Measurements from ENCODE around the gene SAMD13. TPM values are rescaled to one million over a fixed set of nuclear protein-coding genes. Genes with fewer than 3 reads are reported as not detected.

SAMD13 gene
- polyA plus RNA-seq, 1 of the 3 experiments (the other 2 are of a cell fraction), result 1.3 TPM

GRCh38 chr1:84289169-84289785 lies 12.2 kb upstream of the SAMD13 start:
- ChIA-PET POLR2A (no interaction called here), CTCF (interaction anchor here (1.1 kb wide), 1 partner anchor 14 kb away, joined by 3 read pairs; no protein-coding TSS in a partner anchor)
- Histone ChIP-seq H3K9ac (no peak overlapping the region), H3K79me2 (ENCODE audit: insufficient read depth) (no peaks in the 10 kb centered on the region), H3K36me3 (replicated peaks in 1 of 2; ENCODE audit: control insufficient read depth in 1 of 2, insufficient read depth in 2 of 2, low read length in 1 of 2) (no peaks in the 10 kb centered on the region), H3K4me3 (ENCODE audit: low read depth in 2 of 2, low read length in 1 of 2) (no peak overlapping the region), H3K9me2 (no peaks in the 10 kb centered on the region), H3K27me3 (ENCODE audit: insufficient read depth) (no peaks in the 10 kb centered on the region), H3K27ac (ENCODE audit: low read depth in 2 of 2, low read length in 1 of 2) (no peak overlapping the region), H3K4me1 (ENCODE audit: control insufficient read depth in 1 of 2, insufficient read depth in 2 of 2, low read depth in 1 of 2, low read length in 1 of 2) (no peaks in the 10 kb centered on the region), H3F3A (replicated peaks; ENCODE audit: insufficient read depth) (no peaks in the 10 kb centered on the region), H3K4me2 (no peak overlapping the region), H4K20me1 (ENCODE audit: insufficient read depth) (no peaks in the 10 kb centered on the region), H2AFZ (ENCODE audit: low read depth) (no peak overlapping the region), H3K9me3 (no peaks in the 10 kb centered on the region)
- no peak for TF ChIP-seq NRF1 (IDR thresholded peaks at IDR 0.05; ENCODE audit: low read depth, low read length)
- TF ChIP-seq CTCF (IDR thresholded peaks at IDR 0.05), result no peak
- no peak for TF ChIP-seq POLR2AphosphoS5 (IDR thresholded peaks at IDR 0.05; ENCODE audit: low read depth, low read length)
- TF ChIP-seq USF2 (IDR thresholded peaks at IDR 0.05; ENCODE audit: borderline replicate concordance, low read depth, low read length), result no peak
- TF ChIP-seq IRF3 (IDR thresholded peaks at IDR 0.05; ENCODE audit: low read depth, low read length), result no peak
- no peak for TF ChIP-seq EZH2phosphoT487 (IDR thresholded peaks at IDR 0.05; ENCODE audit: borderline replicate concordance, low read depth)
- no peak for TF ChIP-seq GABPA (IDR thresholded peaks at IDR 0.05; ENCODE audit: low read depth)
- no peak for TF ChIP-seq NFIC (IDR thresholded peaks at IDR 0.05; ENCODE audit: borderline replicate concordance)
- TF ChIP-seq RCOR1 (IDR thresholded peaks at IDR 0.05; ENCODE audit: low read length), result no peak
- no peak for TF ChIP-seq JUND (IDR thresholded peaks at IDR 0.05)
- TF ChIP-seq EP300 (IDR thresholded peaks at IDR 0.05; ENCODE audit: borderline replicate concordance in 1 of 2, low read depth in 1 of 2, low read length in 1 of 2), result no peak
- TF ChIP-seq ZBTB33 (IDR thresholded peaks at IDR 0.05; ENCODE audit: borderline replicate concordance, low read depth), result no peak
- TF ChIP-seq REST (IDR thresholded peaks at IDR 0.05; ENCODE audit: low read depth, low read length), result no peak
- no peak for TF ChIP-seq YY1 (IDR thresholded peaks at IDR 0.05; ENCODE audit: low read depth)
- DNase-seq, result no peak
- WGBS (ENCODE audit: low lambda C conversion rate), result 84% methylated on average over 2 of the region's 2 CpGs

Data from SK-N-SH (cell line).